ENCODE results near the gene TYW1B. TPM values are rescaled to one million over a fixed set of nuclear protein-coding genes. Genes with fewer than 3 reads are reported as not detected.
"Not testable (repeated sequence)": the region's sequence is repeated elsewhere in the genome, so short reads cannot be mapped to it uniquely, and the experiment has no call there.

Gene TYW1B
- polyA plus RNA-seq, 1 donor, result 5.4 TPM

- not testable (repeated sequence) for DNase-seq
Measured at GRCh38 chr7:72550454-72550853, 277.5 kb downstream of the TYW1B start.

GRCh38 chr7:72546586-72547237 lies 281.3 kb downstream of the TYW1B start:
- DNase-seq, result not testable (repeated sequence)

- DNase-seq, result not testable (repeated sequence)
Measured at GRCh38 chr7:72544531-72544930, 283.5 kb downstream of the TYW1B start.

- no peak for DNase-seq
Measured at GRCh38 chr7:72540923-72541322, 287.1 kb downstream of the TYW1B start.

- DNase-seq, result no peak
Measured at GRCh38 chr7:72540106-72540611, 287.8 kb downstream of the TYW1B start.

- DNase-seq, result no peak
Measured at GRCh38 chr7:72539702-72540101, 288.3 kb downstream of the TYW1B start.

GRCh38 chr7:72538856-72539255 lies 289.1 kb downstream of the TYW1B start:
- no peak for DNase-seq

GRCh38 chr7:72538147-72538546 lies 289.9 kb downstream of the TYW1B start:
- DNase-seq, result no peak

GRCh38 chr7:72536038-72536437 lies 292.0 kb downstream of the TYW1B start:
- not testable (repeated sequence) for DNase-seq

GRCh38 chr7:72531048-72531447 lies 297.0 kb downstream of the TYW1B start:
- DNase-seq, result not testable (repeated sequence)

Other genes with a start within 250 kb of the TYW1B start
- 36.9 TPM for gene POM121, start 96.9 kb upstream of the TYW1B start, polyA plus RNA-seq (ENCODE audit: insufficient read length)
- not detected for gene TRIM74, start 141.3 kb upstream of the TYW1B start, polyA plus RNA-seq (ENCODE audit: insufficient read length)
- gene SPDYE8, start 201.6 kb upstream of the TYW1B start, polyA plus RNA-seq (ENCODE audit: insufficient read length), result 0.41 TPM
- gene SPDYE11, start 229.7 kb upstream of the TYW1B start, polyA plus RNA-seq (ENCODE audit: insufficient read length), result 1.9 TPM

All from hindlimb muscle (tissue), 1 donor.